Suppressor macrophage treated with lipopolysaccharide for 1 hour (primary cell): ENCODE measurements around the gene LRG1.
"Not testable (repeated sequence)": the region's sequence is repeated elsewhere in the genome, so short reads cannot be mapped to it uniquely, and the experiment has no call there.

ENCODE experiments used
- DNase-seq, 3 donors: peaks; one replicate each; pipeline ENCODE4 v3.0.0-alpha.2; 2020 to 2022

The LRG1 gene

DNA sequence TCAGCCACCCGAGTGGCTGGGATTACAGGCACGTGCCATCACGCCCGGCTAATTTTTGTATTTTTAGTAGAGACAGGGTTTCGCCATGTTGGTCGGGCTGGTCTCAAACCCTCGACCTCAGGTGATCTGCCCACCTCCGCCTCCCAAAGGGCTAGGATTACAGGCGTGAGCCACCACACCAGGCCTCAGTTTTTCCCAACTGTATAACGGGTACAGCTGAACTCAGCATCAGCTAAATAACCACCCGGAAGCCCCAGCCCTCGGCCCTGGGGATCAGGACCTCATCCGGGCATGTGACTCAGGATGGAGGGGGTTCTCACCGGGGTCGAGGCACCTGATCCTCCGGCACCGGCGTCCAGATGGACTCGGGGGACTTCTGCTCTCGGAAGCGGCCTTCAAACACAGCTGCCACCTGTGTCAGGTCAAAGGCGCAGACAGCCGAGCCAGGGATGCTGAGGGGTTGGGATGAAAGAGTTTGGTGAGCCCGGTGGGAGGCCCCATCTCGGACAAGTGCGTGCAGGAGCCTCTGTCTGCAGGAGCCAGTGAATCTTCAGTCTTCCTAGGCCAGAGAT, 10.7 kb upstream of the LRG1 start:
- no peak for DNase-seq

DNA sequence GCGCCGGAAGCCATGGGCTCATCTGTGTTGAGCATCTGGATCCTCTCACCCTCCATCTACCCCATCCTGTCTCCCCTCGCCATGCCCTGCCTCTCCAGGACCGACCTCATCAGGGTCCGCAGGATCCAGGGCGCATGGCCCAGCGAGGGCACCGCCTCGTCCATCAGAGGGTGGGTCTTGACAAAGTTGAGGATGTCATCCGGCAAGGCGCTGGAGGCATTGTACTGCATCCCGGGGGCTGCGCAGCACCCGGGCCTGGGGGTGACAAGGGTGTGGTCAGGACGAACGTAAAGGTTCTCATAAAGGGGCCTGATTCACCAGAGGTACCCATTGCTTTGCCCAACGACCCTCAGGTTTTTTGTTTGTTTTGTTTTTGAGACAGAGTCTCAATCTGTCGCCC, 10.2 kb upstream of the LRG1 start:
- no peak for DNase-seq

DNA sequence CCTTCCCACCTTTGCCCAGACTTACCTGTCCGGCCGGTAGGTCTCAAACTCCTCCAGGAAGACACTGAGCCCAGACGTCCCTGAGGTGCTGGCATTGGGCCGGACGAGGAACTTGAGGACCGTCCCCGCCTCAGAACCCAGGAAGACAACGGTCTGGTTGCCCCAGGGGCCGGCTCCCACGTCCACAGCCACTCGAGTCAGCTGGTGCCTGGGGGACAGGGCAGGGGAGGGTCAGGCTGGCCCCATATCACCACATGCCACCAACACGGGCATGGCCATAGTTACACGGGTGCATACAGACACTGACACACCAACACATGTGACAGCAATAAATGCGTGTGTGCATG, 8.4 kb upstream of the LRG1 start:
- no peak for DNase-seq

DNA sequence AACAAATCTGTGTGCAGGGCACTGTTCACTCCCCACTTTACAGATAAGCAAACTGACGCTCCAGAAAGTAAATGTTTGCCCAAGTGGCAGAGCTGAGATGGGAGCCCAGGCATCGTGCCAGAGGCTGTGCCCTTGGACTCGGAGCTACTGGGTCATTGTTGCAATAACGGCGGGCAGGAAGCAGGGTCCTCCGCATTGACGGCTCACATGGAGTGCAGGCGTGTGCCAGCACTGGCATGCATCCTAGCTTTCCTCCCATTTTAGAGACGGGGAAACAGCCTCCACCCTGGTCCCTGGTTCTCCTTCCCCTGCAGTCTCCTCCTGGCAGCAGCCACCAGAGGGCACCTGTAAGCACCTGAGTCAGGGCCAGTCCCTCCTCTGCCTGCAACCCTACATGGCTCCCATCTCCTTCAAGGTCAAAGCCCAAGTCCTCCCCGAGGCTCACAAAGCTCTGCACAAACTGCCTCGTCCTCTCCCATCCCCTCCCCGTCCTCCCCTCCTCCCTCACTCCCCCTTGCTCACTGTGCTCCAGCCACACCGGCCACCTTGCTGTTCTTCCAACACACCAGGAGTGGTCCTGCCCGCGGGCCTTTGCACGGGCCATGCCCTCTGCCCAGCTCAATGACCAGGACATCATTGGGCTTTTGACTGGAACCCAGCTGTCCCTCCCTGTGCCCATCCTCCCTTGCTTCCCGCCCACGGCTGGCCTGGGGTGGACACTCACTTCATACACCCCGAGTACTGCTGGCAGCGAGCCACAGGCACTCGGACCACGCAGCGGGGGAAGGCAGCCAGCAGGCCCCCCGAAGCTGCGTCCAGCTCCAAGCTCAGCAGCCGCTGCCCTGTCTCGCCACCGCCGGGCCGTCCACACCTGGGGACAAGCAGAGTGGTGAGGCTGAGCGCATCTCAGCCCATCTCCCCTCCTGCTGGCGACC, 7.7 kb upstream of the LRG1 start:
- DNase-seq, result peak in 1 of 3 donors; percentile 47

DNA sequence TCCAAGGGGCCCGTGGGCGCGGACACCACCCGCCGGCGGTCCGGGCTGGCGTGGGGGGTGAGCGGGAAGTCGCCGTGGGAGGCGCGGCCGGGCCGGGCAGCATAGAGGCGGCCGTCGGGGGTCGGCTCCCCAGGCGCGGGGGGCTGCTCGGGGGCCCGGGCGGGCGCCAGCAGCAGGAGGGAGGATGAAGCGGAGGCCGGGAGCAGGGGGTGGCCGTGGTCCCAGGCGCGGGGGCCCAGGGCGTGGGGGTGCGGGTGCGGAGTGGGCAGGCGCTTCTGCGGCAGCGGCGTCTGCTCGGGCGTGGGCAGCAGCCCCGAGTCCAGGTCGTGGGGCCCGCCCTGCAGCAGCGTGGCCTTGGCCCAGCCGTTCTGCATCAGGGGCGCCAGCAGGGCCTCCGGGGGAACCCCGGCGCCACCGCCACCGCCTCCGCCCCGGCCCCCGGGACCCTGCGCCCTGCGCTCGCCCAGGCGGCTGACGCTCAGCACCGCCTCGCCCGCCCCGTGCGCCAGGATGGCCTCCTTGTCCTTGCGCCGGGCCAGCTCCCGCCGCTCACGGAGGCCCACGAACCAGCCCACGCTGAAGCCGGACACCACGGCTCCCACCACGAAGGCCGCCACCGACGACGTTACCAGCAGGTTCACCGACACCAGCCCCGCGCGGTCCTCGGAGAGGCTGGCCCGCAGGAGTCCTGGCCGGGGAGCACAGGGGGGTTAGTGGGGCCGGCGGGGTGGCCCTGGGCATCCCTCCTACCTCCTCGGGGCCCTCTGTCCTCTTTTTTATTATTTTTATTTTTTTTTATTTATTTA, 4.2 kb upstream of the LRG1 start:
- DNase-seq, result no peak

DNA sequence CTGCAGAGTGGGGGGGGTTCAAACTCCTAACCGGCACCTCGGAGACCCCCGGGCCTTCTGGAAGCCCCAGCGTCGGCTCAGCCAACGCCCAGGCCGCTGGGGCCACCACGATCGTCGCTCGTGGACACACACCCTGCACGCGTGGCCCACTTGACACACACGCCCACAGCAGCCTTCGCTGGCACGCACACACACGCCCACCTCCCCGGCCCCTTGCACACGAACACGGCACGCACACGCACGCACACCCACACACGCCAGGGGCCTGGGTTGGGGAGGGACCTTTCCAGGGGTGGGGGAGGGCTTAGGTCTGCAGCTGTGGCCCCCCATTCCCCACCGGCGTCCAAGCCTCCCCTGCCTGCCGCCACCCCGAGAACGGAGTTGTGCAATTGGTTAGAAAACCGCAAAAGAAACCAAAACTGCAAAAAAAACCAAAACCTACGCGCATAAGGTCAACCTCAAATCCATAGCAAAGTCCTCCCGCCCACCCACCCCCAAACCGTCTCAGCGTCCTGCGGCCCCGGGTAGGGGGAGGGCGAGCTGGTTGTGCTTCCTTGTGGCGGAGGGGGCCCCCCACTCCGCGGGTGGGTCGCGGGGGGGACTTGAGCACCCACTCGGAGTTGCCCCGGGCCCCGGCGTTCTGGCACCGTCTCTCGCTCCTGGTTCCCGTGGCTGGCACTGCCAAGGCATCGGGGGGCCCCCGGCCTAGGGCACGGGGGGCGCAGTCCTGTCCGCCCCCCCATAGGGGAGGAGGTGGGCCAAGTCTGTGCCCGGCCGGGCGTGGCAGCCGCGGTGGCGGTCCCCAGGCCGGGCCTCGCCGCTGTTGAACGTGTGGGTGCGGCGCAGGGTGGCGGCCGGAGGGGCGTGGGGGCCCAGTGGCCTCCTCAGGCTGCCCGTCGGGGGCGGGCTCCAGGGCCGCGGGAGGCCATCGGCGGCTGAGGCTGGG, 3.3 kb upstream of the LRG1 start:
- peak; percentile 79 to 88 (median 79) for DNase-seq

DNA sequence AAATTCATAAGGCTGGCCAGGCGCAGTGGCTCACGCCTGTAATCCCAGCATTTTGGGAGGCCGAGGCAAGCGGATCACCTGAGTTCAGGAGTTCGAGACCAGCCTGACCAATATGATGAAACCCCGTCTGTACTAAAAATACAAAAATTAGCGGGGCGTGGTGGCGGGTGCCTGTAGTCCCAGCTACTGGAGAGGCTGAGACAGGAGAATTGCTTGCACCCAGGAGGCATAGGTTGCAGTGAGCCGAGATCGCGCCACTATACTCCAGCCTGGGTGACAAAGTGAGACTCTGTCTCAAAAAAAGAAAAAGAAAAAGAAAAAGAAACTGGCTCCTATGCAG, 1.9 kb upstream of the LRG1 start:
- not testable (repeated sequence) for DNase-seq

DNA sequence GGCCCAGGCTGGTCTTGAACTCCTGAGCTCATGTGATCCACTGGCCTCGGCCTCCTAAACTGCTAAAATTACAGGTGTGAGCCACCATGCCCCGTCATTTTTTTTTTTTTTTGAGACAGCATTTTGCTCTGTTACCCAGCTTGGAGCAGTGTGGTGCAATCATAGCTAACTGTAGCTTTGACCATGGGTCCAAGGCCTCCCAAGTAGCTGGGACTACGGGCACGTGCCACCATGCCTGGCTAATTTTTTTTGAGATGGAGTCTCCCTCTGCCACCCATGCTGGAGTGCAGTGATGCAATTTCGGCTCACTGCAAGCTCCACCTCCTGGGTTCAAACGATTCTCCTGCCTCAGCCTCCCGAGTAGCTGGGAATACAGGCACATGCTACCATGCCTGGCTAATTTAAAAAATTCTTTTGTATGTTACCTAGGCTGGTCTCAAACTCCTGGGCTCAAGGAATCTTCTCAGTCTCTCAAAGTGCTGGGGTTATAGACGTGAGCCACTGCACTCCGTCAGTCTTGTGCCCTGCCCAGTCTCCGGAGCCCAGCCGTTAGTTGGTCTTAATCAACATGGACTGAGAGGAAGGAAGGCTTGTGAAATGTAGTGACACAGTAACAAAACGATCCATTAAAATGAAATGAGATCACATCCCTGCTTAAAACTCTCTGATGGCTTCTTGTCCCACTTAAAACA, 1.4 kb upstream of the LRG1 start:
- DNase-seq, result peak; percentile 78 to 89 (median 86)

DNA sequence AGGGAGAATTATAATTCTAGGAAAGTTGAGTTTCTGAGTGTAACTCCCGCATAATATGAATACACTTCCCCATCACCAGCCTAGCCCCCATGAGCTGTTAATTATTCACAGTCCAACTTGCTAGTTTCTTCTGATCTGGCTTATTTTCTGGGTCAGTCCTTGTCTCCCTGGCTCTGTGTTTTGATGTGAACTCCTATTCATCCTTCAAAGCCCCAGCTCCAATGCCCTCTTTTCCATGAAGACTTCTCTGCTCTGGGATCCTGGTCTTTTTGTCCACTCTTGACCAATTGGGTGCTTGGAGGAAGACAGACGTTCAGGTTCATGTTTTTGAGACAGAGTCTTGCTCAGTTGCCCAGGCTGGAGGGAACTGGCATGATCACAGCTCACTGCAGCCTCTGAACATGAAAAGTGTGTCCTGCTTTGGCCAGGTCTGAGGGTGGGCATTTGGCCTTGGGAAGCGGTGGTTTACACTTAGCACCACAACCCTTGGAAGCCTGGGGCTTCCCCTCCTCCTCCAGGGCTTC, 605 bp downstream of the LRG1 start:
- DNase-seq, result no peak

DNA sequence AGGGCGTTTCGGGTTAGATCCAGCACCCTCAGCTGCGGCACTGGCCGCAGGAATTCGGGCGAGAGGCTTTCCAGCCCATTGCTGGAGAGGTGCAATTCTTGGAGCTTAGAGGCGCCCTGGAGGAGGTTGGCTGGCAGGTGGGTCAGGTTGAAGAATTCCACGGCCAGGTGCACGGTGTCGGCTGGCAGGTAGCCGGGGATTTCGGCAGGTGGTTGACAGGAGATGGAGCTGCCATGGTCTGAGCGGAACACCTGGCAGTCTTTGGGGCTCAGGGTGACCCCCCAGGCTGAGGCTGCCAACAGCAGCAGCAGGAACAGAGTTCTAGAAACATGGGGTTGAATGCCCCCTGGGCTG, 1.3 kb downstream of the LRG1 start:
- no peak for DNase-seq

DNA sequence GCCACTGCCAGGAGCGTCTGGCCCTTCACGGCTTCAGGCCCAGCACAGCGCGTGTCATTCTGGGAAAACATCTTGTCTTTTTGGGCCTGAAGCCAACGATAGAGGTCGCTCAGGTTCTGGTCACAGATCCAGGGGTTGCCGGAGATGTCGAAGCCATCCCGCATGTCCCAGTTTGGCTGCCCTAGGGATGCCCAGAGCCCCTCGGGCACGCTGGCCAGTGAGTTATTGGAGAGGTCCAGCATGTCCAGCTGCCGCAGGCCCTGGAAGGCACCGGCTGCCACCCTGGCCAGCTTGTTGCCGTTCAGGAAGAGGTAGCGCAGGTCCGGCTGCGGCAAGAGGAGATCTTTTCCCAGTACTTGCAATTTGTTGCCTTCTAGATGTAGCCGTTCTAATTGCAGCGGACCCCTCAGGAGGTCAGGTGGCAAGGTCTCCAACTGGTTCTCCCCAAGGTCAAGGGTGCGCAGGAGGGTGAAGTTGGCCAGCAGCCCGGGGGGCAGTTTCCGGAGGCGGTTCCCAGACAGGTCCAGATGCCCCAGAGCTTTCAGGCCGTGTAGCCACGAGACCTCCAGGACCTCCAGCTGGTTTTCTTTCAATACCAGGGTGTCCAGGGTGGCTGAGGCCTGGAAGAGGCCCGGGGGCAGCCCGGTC, 1.8 kb downstream of the LRG1 start:
- DNase-seq, result no peak

DNA sequence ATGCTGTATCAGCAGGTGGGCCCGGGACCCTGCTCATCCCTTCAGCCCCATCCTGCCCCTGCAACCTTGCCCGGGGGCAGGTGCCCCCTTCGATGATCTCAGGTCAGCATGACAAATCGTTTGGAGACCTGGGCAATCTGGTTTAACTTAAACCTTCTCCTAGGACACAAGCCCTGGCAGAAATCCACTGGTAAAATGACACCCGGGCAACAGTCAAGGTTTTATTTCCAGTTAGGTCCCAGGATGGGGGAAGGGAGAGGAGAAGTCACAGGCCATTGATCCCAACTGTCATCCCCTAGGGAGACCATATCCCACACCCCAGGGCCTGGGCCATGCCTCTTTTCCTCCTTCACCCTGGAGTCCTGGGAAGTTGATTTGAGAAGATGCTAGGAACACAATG, 3.0 kb downstream of the LRG1 start:
- DNase-seq, result no peak

DNA sequence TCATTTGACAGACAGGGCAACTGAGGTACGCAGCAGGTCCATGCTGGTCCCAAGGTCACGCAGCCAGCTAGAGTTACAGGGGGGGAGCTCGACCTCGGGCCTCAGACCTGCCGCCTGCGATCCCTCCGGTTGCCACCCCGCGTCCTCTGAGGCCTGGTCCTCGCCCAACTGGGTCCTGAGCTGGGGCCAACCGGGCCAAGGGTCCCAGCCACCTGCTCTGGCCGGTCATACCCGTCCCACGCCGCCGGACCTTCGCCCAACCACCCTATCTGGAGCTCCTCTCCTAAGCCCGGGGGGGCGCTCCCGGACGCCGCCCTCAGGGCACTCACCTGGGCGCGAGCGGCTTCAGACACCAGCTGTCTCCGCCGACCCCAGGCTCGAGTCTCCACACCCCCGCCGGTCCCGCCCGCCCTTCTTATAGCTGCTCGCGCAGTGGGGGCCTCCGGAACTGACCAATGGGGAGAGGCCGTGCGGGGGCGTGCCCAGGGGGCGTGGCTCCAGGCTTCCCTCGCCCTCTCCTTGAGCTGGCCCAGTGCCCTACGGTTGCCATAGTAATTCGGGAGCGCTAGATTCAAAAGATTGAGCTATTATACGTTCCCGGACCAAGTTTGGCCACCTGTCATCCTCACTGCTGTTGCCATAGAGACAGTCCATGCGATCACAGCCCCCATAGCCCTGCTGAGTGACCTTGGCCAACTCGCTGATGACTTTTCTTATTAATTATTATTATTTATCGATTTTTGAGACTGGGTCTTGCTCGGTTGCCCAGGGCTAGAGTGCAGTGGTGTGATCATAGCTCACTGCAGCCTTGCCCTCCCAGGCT, 4.8 kb downstream of the LRG1 start, which contains the start of gene PLIN5:
PLIN5 (minus strand) TSS at position 389 of the 823 bp plus-strand sequence. CDS start 1,150 bp downstream, outside the sequence.
- peak; percentile 64 to 82 (median 66) for DNase-seq

DNA sequence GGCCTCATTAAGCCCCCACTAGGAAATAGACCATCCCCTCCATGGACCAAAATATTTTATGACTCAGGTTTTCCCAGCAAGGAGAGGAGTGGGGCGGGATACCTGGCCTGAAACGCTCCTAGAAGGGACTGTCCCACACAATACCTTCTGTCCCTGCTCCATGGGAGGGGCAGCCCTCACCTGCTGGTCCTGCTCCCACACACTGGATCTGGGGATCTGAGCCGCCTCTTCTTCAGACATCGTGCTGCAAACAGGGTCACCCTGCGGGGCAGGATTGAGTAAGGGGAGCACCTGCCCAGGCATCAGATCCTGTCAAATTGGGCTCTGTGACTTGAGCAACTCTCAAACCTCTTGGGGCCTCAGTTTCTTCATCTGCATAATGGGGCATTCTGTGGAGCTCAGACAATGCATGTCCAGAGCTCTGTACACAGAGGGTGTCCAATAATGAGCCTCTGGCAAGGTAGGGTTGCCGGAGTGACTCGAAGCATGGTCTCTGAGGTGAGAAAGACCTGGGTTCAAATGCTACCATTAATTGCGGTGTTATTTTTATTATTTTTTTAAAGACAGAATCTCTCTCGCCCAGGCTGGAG, 5.9 kb downstream of the LRG1 start:
- no peak for DNase-seq

DNA sequence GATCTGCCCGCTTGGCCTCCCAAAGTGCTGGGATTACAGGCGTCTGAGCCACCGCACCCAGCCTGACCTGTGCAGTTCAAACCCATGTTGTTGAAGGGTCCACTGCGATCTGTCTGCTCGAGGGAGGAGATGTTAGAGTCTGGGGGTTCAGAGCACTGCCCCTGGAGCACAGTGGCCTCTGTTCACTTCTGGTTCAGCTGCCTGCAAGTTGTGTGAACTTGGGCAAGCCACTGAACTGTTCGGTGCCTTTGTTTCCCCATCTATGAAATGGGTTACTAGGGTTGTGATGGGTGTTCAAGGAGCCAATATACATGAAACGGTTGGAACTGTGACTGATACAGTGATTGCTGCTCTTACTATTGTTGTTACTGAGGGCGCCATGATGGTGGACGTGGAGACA, 6.5 kb downstream of the LRG1 start:
- DNase-seq, result no peak

DNA sequence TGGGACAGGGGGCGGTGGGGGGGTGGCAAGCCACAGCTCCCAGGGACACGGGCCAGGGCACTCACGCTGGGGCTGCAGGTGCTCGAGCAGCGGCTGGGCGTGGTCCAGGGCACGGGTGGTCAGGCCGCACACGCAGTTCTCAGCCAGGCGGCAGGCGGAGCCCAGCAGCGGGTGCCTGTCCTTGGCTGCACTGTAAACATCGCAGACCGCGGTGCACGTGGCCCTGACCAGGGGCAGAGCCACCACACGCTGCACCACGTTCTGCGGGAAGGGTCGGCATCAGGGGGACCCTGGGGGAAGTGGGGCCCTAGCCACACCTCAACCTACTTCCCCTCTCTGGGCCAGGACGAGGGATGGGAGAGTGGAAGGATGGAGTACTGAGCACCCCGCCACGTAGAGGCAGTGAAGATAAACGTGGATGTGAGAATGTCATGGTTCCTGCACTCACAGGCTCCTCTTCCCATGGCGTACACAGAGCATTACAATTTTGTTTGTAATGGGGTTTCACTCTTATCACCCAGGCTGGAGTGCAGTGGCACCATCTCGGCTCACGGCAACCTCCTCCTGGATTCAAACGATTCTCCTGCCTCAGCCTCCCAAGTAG, 8.2 kb downstream of the LRG1 start:
- no peak for DNase-seq

DNA sequence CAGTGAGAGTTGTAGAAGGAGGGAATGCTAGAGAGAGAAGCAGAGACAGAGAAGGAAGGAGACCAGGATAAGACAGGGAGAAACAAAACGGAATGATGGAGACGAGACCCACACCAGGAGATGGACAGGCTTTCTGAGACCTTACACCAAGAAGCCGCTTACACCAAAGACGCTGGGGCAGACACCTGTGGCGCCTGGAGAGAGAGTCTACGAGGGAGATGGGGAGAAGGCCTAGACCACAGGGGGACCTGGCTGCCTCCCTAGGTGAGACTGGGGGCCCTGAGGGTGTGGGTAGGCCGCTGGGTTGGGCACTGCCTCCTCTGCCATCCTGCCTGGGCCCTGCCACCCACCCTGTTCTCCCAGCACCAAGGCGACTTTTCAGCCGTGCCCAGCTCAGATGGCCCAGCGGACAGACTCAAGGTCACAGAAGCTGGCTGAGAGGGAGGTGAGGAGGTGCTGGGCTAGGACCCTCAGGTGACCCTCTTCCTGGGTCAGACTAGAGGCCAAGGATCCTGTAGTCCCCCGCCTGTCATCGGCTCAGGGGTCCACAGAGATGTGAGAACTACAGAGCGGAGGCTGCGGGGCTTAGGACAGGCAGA, 9.8 kb downstream of the LRG1 start:
- DNase-seq, result no peak

DNA sequence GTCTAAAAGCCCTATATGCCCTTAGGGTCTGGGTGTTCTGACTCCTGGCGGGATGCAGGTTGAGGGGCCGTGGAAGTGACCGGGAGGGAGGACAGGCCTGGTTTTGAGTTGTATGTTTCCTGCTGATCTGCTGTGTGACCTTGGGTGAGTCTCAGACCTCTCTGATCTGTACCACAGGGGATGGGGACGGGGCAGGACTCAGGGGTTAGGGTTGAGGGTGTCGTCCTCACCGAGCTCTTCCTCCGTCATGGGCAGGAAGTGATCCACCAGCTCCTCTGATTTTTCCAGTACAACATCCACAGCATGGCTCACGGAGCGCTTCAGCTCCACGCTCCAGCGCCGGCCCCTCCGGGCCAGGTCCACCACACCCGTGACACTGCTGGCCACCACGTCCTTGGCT, 11.0 kb downstream of the LRG1 start:
- no peak for DNase-seq

DNA sequence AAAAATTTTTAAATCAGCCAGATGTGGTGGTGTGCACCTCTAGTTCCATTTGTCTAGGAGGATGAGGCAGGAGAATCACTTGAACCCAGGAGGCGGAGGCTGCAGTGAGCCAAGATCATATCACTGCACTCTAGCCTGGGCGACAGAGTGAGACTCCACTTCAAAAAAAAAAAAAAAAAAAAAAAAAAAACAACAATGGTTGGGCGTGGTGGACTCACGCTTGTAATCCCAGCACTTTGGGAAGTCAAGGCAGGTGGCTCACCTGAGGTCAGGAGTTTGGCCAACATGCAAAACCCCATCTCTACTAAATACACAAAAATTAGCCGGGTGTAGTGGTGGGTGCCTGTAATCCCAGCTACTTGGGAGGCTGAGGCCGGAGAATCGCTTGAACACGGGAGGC, 12.5 kb downstream of the LRG1 start:
- not testable (repeated sequence) for DNase-seq
